Neural cell (in vitro differentiated cells): ENCODE measurements around the gene COPZ2. TPM values are rescaled to one million over a fixed set of nuclear protein-coding genes. Genes with fewer than 3 reads are reported as not detected.

Experiments used
- H2AFZ ChIP-seq: fragments of 200-600, 300-800 bp; sonication (generic), shearing (Covaris generic); 2 replicates; pipeline ENCODE4 v1.6.0; 2014; ENCODE audit warnings: low read depth, mild to moderate bottlenecking, antibody characterized with exemption, low read length, moderate library complexity
- H3F3A ChIP-seq: fragments of 200-600 bp; shearing (Covaris generic); 2 replicates; pipeline ENCODE4 v1.6.1; 2016; ENCODE audit warnings: mild to moderate bottlenecking, moderate library complexity, mixed read lengths, antibody characterized with exemption, low read length; ENCODE audit not compliant: insufficient read depth, poor library complexity, severe bottlenecking
- H3K27ac ChIP-seq: fragments of 200-600, 300-800 bp; sonication (generic), shearing (Covaris generic); 2 replicates; pipeline ENCODE4 v1.5.1; 2014; ENCODE audit warnings: mild to moderate bottlenecking, low read length, moderate library complexity
- H3K27me3 ChIP-seq: fragments of 300-800, 200-600 bp; sonication (generic), shearing (Covaris generic); 2 replicates; pipeline ENCODE4 v1.6.0; 2014; ENCODE audit warnings: mild to moderate bottlenecking, low read depth, low read length, moderate library complexity; ENCODE audit not compliant: insufficient read depth
- H3K36me3 ChIP-seq: fragments of 300-800, 200-600 bp; sonication (generic), shearing (Covaris generic); 2 replicates; pipeline ENCODE4 v1.5.1; 2014; ENCODE audit warnings: mild to moderate bottlenecking, antibody characterized with exemption, low read length, moderate library complexity; ENCODE audit not compliant: insufficient read depth
- H3K4me2 ChIP-seq: fragments of 300-800, 200-600 bp; sonication (generic), shearing (Covaris generic); 2 replicates; pipeline ENCODE4 v1.6.0; 2014; ENCODE audit warnings: mild to moderate bottlenecking, low read length
- H3K4me3 ChIP-seq: fragments of 300-800, 200-600 bp; sonication (generic), shearing (Covaris generic); 2 replicates; pipeline ENCODE4 v1.5.1; 2014; ENCODE audit warnings: mild to moderate bottlenecking, low read length, moderate library complexity
- H3K79me2 ChIP-seq: fragments of 200-600 bp; shearing (Covaris generic); replicated peaks from 2 replicates; pipeline ENCODE4 v1.6.0; 2014; ENCODE audit warnings: mild to moderate bottlenecking, low read length, moderate library complexity; ENCODE audit not compliant: insufficient read depth
- H3K9ac ChIP-seq: fragments of 300-800, 200-600 bp; sonication (generic), shearing (Covaris generic); 2 replicates; pipeline ENCODE4 v1.6.1; 2016; ENCODE audit warnings: mild to moderate bottlenecking, low read length, mixed read lengths
- H3K9me2 ChIP-seq: fragments of 200-600 bp; shearing (Covaris generic); 2 replicates; pipeline ENCODE4 v1.6.1; 2016; ENCODE audit warnings: mild to moderate bottlenecking, low read length, mixed read lengths; ENCODE audit not compliant: insufficient read depth
- H3K9me3 ChIP-seq: fragments of 200-600, 300-800 bp; sonication (generic), shearing (Covaris generic); 2 replicates; pipeline ENCODE4 v1.6.1; 2016; ENCODE audit warnings: mild to moderate bottlenecking, mixed run types, low read length, moderate library complexity, mixed read lengths
- H4K20me1 ChIP-seq: fragments of 200-600 bp; shearing (Covaris generic); 2 replicates; pipeline ENCODE4 v1.6.1; 2016; ENCODE audit warnings: mild to moderate bottlenecking, mixed run types; ENCODE audit not compliant: insufficient read depth
- EP300 ChIP-seq: fragments of 450-650 bp; conservative IDR thresholded peaks from 2 replicates; pipeline ENCODE4 v1.6.1; 2014; ENCODE audit warnings: antibody characterized with exemption, mild to moderate bottlenecking, moderate library complexity; ENCODE audit not compliant: poor library complexity, severe bottlenecking
- EZH2 ChIP-seq: fragments of 200-600, 300-800 bp; shearing (Covaris generic), sonication (generic); IDR thresholded peaks from 2 replicates; pipeline ENCODE4 v1.6.1; 2014; ENCODE audit warnings: antibody characterized with exemption, low read length, borderline replicate concordance, mild to moderate bottlenecking; ENCODE audit not compliant: insufficient read depth, poor library complexity, severe bottlenecking
- POLR2AphosphoS5 ChIP-seq: IDR thresholded peaks from 2 replicates; pipeline ENCODE4 v1.6.1; 2012
- RAD21 ChIP-seq: fragments of 450-650 bp; conservative IDR thresholded peaks from 2 replicates; pipeline ENCODE4 v1.6.1; 2014; ENCODE audit warnings: antibody characterized with exemption, mild to moderate bottlenecking, moderate library complexity
- TAF1 ChIP-seq: IDR thresholded peaks from 2 replicates; pipeline ENCODE4 v1.6.1; 2012; ENCODE audit warnings: low read depth
- polyA plus RNA-seq: library from polyadenylated mRNA; depleted of rRNA; stranded (reverse); fragments of >200 nt; gene quantifications from 2 replicates; pipeline ENCODE4 v1.2.3, GENCODE V29; 2014
- TF ChIP-seq, protein P1 (sequence below): fragments of 450-650 bp; IDR thresholded peaks from 2 replicates; pipeline ENCODE4 v1.5.1; 2014; ENCODE audit warnings: antibody characterized with exemption, mild to moderate bottlenecking, moderate library complexity; ENCODE audit not compliant: poor library complexity, severe bottlenecking
- TF ChIP-seq, protein P2 (sequence below): IDR thresholded peaks from 2 replicates; pipeline ENCODE4 v1.6.1; 2012; ENCODE audit warnings: borderline replicate concordance

COPZ2 gene
- polyA plus RNA-seq, 1 donor from 2014 or later, result not detected

DNA sequence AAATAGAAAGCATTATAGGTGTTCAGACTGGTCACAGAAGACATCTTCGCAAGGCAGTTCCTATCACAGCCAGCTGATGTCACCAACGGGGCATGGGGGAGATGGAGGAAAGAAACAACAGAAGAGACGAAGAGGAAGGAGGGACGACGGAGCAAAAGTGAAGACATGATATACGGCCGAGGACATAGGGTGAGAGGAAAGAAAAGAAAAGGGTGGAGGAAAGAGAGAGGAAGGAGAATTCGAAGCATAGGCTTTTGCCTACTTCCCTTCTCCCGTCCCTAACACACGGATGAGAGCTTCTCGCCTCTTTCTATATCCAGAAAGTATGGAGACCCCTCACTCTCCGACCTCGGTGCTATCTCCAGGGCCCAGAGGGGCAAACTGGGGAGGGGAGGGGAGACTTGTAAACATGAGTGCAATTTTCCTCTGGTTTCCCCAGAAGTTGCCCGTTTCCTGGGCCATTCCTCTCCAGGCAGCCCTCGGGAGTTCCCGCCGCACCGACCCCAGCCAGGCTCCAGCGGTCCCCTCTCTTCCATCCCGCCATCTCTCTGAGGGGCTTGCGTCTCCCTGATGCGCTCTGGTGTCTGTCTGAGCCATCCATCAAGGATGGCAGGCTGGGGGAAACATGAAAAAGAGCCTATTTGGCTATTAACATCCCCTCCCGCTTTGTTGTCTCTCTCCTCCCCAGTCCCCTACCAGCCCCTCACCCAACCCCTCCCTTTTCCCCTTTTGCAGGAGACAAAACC lies 26.0 kb downstream of the COPZ2 start:
- TF ChIP-seq EZH2 (no peak), TAF1 (no peak), POLR2AphosphoS5 (no peak), EP300 (peak; percentile 49), RAD21 (peak; percentile 20)
- TF ChIP-seq, protein P1, sequence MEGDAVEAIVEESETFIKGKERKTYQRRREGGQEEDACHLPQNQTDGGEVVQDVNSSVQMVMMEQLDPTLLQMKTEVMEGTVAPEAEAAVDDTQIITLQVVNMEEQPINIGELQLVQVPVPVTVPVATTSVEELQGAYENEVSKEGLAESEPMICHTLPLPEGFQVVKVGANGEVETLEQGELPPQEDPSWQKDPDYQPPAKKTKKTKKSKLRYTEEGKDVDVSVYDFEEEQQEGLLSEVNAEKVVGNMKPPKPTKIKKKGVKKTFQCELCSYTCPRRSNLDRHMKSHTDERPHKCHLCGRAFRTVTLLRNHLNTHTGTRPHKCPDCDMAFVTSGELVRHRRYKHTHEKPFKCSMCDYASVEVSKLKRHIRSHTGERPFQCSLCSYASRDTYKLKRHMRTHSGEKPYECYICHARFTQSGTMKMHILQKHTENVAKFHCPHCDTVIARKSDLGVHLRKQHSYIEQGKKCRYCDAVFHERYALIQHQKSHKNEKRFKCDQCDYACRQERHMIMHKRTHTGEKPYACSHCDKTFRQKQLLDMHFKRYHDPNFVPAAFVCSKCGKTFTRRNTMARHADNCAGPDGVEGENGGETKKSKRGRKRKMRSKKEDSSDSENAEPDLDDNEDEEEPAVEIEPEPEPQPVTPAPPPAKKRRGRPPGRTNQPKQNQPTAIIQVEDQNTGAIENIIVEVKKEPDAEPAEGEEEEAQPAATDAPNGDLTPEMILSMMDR, result peak; percentile 60
- TF ChIP-seq, protein P2, sequence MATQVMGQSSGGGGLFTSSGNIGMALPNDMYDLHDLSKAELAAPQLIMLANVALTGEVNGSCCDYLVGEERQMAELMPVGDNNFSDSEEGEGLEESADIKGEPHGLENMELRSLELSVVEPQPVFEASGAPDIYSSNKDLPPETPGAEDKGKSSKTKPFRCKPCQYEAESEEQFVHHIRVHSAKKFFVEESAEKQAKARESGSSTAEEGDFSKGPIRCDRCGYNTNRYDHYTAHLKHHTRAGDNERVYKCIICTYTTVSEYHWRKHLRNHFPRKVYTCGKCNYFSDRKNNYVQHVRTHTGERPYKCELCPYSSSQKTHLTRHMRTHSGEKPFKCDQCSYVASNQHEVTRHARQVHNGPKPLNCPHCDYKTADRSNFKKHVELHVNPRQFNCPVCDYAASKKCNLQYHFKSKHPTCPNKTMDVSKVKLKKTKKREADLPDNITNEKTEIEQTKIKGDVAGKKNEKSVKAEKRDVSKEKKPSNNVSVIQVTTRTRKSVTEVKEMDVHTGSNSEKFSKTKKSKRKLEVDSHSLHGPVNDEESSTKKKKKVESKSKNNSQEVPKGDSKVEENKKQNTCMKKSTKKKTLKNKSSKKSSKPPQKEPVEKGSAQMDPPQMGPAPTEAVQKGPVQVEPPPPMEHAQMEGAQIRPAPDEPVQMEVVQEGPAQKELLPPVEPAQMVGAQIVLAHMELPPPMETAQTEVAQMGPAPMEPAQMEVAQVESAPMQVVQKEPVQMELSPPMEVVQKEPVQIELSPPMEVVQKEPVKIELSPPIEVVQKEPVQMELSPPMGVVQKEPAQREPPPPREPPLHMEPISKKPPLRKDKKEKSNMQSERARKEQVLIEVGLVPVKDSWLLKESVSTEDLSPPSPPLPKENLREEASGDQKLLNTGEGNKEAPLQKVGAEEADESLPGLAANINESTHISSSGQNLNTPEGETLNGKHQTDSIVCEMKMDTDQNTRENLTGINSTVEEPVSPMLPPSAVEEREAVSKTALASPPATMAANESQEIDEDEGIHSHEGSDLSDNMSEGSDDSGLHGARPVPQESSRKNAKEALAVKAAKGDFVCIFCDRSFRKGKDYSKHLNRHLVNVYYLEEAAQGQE, result no peak
- Histone ChIP-seq H3K27me3 (no peaks in the 10 kb centered on the region), H4K20me1 (no peaks in the 10 kb centered on the region), H3K27ac (peak overlapping the region; percentile 96), H3K4me3 (peak overlapping the region; percentile 64), H3K9me3 (no peaks in the 10 kb centered on the region), H3K9me2 (no peaks in the 10 kb centered on the region), H3K36me3 (no peaks in the 10 kb centered on the region), H3K4me2 (peak overlapping the region; percentile 98), H3K9ac (peak overlapping the region; percentile 75), H3K79me2 (no peaks in the 10 kb centered on the region), H2AFZ (peak overlapping the region; percentile 46), H3F3A (no peaks in the 10 kb centered on the region)

DNA sequence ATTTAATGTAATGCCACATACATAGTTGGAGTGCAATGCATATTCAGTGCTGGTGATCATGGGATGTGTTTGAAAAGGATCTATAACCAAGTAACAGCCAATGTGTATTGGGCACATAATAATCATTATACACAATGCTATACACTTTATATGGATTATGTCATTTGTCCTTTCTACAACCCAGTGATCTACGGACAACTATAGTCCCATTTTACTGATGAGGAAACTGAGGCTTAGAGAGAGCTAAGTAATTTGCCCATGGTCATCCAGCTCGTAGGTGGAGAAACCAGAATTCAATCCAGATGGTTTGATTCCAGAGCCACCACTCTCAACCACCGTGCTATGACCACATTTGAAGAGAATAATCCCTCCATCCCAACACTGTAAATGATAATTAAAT lies 27.4 kb downstream of the COPZ2 start:
- TF ChIP-seq EZH2, result no peak
- no peaks in the 10 kb centered on the region for H3K9me2 ChIP-seq

More for the DNA sequence above, 27.4 kb downstream of the COPZ2 start:
- H3K27me3 ChIP-seq, result no peaks in the 10 kb centered on the region
- no peaks in the 10 kb centered on the region for H3K36me3 ChIP-seq
- no peak overlapping the region for H2AFZ ChIP-seq
- no peak overlapping the region for H3K4me2 ChIP-seq
- no peak overlapping the region for H3K9ac ChIP-seq
- no peaks in the 10 kb centered on the region for H3F3A ChIP-seq
- no peaks in the 10 kb centered on the region for H3K79me2 ChIP-seq
- H3K4me3 ChIP-seq, result no peak overlapping the region
- no peaks in the 10 kb centered on the region for H3K9me3 ChIP-seq
- no peak overlapping the region for H3K27ac ChIP-seq
- H4K20me1 ChIP-seq, result no peaks in the 10 kb centered on the region
